Measurements from ENCODE around the gene SLIRP. TPM values are rescaled to one million over a fixed set of nuclear protein-coding genes. Genes with fewer than 3 reads are reported as not detected.
"Not testable (repeated sequence)": the region's sequence is repeated elsewhere in the genome, so short reads cannot be mapped to it uniquely, and the experiment has no call there.

The SLIRP gene
- total RNA-seq, 2 experiments from 2014 or later: 57.5 to 64.8 TPM

GRCh38 chr14:77709412-77709811 is 1.5 kb downstream of the SLIRP start:
- no peaks in the 10 kb centered on the region for H3K9me3 Mint-ChIP-seq
- POLR2A ChIA-PET: no interaction called here
- H3K4me3 Mint-ChIP-seq: peak overlapping the region; percentile 96
- DNase-seq (no peak), ATAC-seq (ENCODE audit: low read depth) (no peak)
- H3K36me3 Mint-ChIP-seq: peaks cover 13% of the 10 kb centered on the region
- no peaks in the 10 kb centered on the region for H3K27me3 Mint-ChIP-seq
- H3K4me1 Mint-ChIP-seq: peaks cover 37% of the 10 kb centered on the region
- H3K27ac Mint-ChIP-seq: no peak overlapping the region

- no peaks in the 10 kb centered on the region for H3K9me3 Mint-ChIP-seq
- ATAC-seq (ENCODE audit: low read depth): no peak
- peaks cover 21% of the 10 kb centered on the region for H3K36me3 Mint-ChIP-seq
- H3K4me1 Mint-ChIP-seq: peaks cover 39% of the 10 kb centered on the region
- H3K27me3 Mint-ChIP-seq: no peaks in the 10 kb centered on the region
- POLR2A ChIA-PET: no interaction called here
- H3K4me3 Mint-ChIP-seq: no peak overlapping the region
- H3K27ac Mint-ChIP-seq: no peak overlapping the region
- DNase-seq: no peak
Measured at GRCh38 chr14:77710364-77710763, 2.5 kb downstream of the SLIRP start.

DNA sequence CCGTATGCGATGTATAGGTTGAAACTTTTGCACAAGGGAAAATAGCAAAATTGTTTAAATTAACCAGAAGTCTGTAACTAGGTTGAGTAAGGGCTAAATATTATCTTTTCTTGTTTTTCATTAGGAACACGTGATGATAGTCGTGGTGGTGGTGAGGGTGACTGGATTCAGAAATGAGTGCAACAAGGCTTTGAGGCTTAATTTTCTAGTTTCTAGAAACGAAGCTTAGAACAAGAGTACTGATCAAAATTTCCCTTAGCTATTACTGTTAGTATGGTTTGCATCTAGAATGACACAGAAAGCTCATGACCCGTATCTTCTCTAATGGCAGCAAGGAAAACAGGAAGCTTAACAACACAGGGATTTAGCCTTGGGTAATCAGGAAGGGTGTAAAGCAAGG is 7.0 kb downstream of the SLIRP start:
- POLR2A ChIA-PET: interaction anchor here (1.2 kb wide), 1 partner anchor 45 kb away, joined by 3 read pairs; no protein-coding TSS in a partner anchor
- no peak overlapping the region for H3K27ac Mint-ChIP-seq

DNA sequence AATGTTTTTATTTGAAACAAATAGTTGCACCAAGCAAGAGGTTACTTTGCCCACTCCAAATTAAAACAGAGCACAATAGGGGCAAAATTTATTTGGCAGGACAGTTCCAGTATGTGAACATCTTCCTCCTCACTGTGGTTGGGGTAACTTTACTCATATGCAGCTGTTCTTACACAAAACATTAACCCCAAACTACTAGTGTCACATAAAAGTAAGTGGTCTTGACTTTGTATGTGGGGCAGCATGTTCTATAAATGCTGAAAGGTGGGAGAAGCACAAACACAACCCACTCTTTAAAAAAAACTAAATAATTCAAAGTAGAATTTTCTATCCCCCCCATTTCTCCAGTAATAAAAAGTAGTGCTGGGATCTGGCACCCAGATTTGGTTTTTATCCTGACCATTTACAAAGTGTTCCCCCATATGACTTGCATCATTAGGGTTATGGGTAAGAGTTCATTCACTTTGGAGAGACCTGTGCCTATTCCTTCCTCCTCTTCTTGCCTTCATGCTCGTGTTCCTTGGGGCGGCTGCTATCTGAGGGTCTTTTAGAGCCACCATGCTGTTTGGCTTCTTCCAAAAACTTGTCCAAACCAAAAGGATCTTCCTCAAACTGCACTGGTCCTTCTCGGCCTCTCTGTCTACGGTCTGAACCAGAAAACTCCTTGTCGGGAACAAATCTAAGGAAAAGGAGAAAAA is 9.9 kb downstream of the SLIRP start:
- Mint-ChIP-seq H3K36me3 (peaks cover 42% of the 10 kb centered on the region), H3K4me3 (no peak overlapping the region), H3K4me1 (peaks cover 9% of the 10 kb centered on the region), H3K9me3 (no peaks in the 10 kb centered on the region), H3K27ac (peak overlapping the region; percentile 58), H3K27me3 (no peaks in the 10 kb centered on the region)
- POLR2A ChIA-PET: no interaction called here
- ATAC-seq (ENCODE audit: low read depth): no peak
- DNase-seq: no peak

More for the DNA sequence above, 7.0 kb downstream of the SLIRP start:
- peaks cover 30% of the 10 kb centered on the region for H3K36me3 Mint-ChIP-seq
- DNase-seq (no peak), ATAC-seq (ENCODE audit: low read depth) (no peak)
- peaks cover 17% of the 10 kb centered on the region for H3K4me1 Mint-ChIP-seq
- no peaks in the 10 kb centered on the region for H3K27me3 Mint-ChIP-seq
- H3K9me3 Mint-ChIP-seq: no peaks in the 10 kb centered on the region
- H3K4me3 Mint-ChIP-seq: no peak overlapping the region

DNA sequence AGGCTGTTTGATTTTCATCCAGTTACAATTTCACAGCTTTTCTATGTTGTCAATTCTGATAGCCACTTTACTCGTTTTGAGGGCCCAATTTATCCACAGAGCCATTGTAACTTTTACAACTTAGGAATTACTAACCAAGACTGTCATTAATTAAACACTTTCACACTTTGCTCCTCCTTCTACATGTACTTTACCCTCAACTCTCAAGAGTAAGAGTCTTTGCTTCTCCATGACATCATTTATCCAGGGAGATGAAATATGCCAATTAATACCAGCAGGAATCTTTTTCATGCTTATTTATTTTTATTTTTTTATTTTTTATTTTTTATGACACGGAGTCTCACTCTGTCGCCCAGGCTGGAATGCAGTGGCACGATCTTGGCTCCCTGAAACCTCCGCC is 13.5 kb downstream of the SLIRP start:
- ATAC-seq (ENCODE audit: low read depth) (no peak), DNase-seq (no peak)
- Mint-ChIP-seq H3K4me3 (no peak overlapping the region), H3K27ac (no peak overlapping the region), H3K9me3 (no peaks in the 10 kb centered on the region), H3K27me3 (no peaks in the 10 kb centered on the region), H3K36me3 (peaks cover 39% of the 10 kb centered on the region), H3K4me1 (no peaks in the 10 kb centered on the region)
- POLR2A ChIA-PET: no interaction called here

DNA sequence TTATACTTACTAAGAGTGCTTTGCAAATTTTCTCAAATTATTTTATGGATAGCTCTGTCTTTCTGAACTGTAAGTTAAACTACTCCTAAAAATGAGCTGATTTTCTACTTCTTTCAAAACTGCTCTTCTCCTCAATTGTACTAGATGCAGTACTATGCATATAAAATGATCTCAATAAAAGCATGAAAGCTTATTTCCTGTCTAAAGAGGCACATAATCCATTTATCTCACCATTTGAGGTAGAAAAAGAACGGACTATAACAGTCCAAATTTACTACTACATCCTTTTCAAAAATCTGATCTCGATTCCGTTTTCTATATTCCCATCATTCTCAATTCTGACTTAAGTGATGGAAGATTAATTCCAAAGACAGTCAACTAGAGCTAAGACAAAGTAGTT is 14.4 kb downstream of the SLIRP start:
- H3K9me3 Mint-ChIP-seq: no peaks in the 10 kb centered on the region
- DNase-seq (no peak), ATAC-seq (ENCODE audit: low read depth) (no peak)
- H3K4me3 Mint-ChIP-seq: no peak overlapping the region
- POLR2A ChIA-PET: interaction anchor here (0.7 to 0.9 kb wide), 2 partner anchors 12 to 16 kb away, joined by 4 to 6 read pairs; no protein-coding TSS in a partner anchor
- H3K4me1 Mint-ChIP-seq: no peaks in the 10 kb centered on the region
- H3K27ac Mint-ChIP-seq: no peak overlapping the region
- H3K27me3 Mint-ChIP-seq: no peaks in the 10 kb centered on the region
- H3K36me3 Mint-ChIP-seq: peaks cover 43% of the 10 kb centered on the region

- no peaks in the 10 kb centered on the region for H3K9me3 Mint-ChIP-seq
- peaks cover 40% of the 10 kb centered on the region for H3K36me3 Mint-ChIP-seq
- DNase-seq (no peak), ATAC-seq (ENCODE audit: low read depth) (no peak)
- peaks cover 2% of the 10 kb centered on the region for H3K4me1 Mint-ChIP-seq
- H3K27me3 Mint-ChIP-seq: no peaks in the 10 kb centered on the region
- H3K27ac Mint-ChIP-seq: no peak overlapping the region
- POLR2A ChIA-PET: no interaction called here
- H3K4me3 Mint-ChIP-seq: no peak overlapping the region
Measured at GRCh38 chr14:77730976-77731497, 23.1 kb downstream of the SLIRP start.

- Mint-ChIP-seq H3K36me3 (peaks cover 16% of the 10 kb centered on the region), H3K9me3 (no peaks in the 10 kb centered on the region), H3K4me3 (no peak overlapping the region), H3K27ac (no peak overlapping the region), H3K4me1 (peaks cover 2% of the 10 kb centered on the region), H3K27me3 (no peaks in the 10 kb centered on the region)
- POLR2A ChIA-PET: no interaction called here
- DNase-seq (no peak), ATAC-seq (ENCODE audit: low read depth) (no peak)
Measured at GRCh38 chr14:77738559-77739250, 30.8 kb downstream of the SLIRP start.

DNA sequence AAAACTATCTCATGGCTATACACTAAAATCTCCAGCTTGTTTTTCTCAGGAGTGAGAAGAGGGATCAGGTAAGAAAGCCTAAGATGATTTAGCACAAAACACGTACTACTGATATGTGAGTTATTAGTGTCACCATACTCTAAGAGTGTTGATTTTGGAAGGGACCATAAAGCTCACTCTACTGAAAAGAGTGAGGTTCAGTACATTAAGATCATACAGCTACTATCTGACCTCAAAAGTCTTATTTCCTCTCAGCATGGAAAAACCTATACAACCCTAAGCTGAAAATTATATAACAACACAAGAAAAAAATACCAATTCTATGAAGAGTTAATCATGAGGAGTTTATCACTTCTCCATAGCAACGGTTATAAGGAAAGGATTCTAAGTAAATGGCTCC is 33.5 kb downstream of the SLIRP start:
- peaks cover 23% of the 10 kb centered on the region for H3K36me3 Mint-ChIP-seq
- H3K9me3 Mint-ChIP-seq: no peaks in the 10 kb centered on the region
- no peak for ATAC-seq (ENCODE audit: low read depth)

GRCh38 chr14:77746064-77746702 is 38.3 kb downstream of the SLIRP start:
- Mint-ChIP-seq H3K9me3 (no peaks in the 10 kb centered on the region), H3K4me1 (peaks cover 4% of the 10 kb centered on the region), H3K36me3 (peaks cover 43% of the 10 kb centered on the region), H3K27ac (no peak overlapping the region), H3K4me3 (no peak overlapping the region), H3K27me3 (no peaks in the 10 kb centered on the region)
- no peak for DNase-seq
- POLR2A ChIA-PET: no interaction called here
- no peak for ATAC-seq (ENCODE audit: low read depth)

More for the DNA sequence above, 33.5 kb downstream of the SLIRP start:
- no peaks in the 10 kb centered on the region for H3K27me3 Mint-ChIP-seq
- peaks cover 4% of the 10 kb centered on the region for H3K4me1 Mint-ChIP-seq
- no peak for DNase-seq
- no peak overlapping the region for H3K27ac Mint-ChIP-seq
- POLR2A ChIA-PET: no interaction called here
- H3K4me3 Mint-ChIP-seq: no peak overlapping the region

- H3K27me3 Mint-ChIP-seq; ATAC-seq (ENCODE audit: low read depth); DNase-seq; H3K9me3 Mint-ChIP-seq; H3K4me3 Mint-ChIP-seq; H3K27ac Mint-ChIP-seq; H3K4me1 Mint-ChIP-seq; POLR2A ChIA-PET: not testable (repeated sequence)
- H3K36me3 Mint-ChIP-seq: peaks cover 44% of the 10 kb centered on the region
Measured at GRCh38 chr14:77747425-77747824, 39.5 kb downstream of the SLIRP start.

DNA sequence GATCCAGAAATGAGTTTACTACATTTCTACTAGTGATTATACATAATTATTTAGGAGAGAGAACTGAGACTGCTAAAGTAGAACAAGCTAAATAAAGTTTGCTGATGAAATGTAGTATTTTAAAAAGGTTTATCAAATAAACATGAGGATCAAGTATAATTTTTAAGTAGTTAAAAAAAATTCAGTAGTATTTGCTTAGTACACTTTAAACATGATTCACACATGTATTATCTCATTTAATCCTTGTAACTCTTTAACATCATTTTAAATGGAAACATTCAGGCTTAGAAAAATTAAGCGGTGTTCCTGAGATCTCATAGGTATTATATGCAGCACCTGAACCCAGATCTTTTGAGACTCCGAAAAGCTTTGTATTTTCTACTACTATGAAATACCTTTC is 44.4 kb downstream of the SLIRP start:
- ATAC-seq (ENCODE audit: low read depth): no peak
- Mint-ChIP-seq H3K27ac (no peak overlapping the region), H3K36me3 (peaks cover 40% of the 10 kb centered on the region), H3K4me3 (no peak overlapping the region), H3K9me3 (no peaks in the 10 kb centered on the region), H3K27me3 (no peaks in the 10 kb centered on the region), H3K4me1 (peaks cover 10% of the 10 kb centered on the region)
- DNase-seq: no peak
- POLR2A ChIA-PET: interaction anchor here (1.0 to 2.1 kb wide), 2 partner anchors 9 to 33 kb away, joined by 3 to 10 read pairs; partner anchors contain the start of gene SNW1

DNA sequence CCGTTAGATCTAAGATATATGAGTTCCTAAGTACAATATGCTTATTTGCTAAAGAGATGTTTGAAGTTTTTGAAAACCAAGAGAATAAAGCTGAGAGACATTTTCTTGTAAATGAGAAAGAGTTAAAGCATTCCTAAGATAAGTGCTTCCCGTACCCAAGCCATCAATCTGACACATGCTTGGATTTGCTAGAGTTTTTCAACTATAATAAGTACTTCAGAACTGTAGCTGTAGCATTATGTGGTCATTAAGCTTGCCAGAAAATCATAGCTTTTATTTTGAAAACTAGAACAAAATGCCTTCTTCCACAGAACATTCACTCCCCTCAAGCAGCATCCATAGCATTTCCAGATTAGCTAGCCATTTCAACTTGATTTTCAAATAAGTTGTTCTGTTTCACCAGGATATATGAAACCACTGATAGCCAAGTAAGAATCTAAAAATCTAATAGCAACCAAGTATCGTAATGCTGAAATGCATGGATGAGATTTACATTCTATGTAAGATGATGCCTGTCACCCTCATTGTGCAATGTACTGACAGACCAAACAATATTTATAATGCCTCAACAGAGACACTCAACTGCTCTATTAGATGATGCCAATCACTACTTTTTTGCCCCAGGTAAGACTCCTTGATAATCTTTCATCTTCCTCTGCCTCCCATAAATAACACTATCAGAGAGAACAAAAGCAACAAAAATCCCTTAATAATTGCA is 45.1 kb downstream of the SLIRP start:
- Mint-ChIP-seq H3K9me3 (no peaks in the 10 kb centered on the region), H3K4me1 (peaks cover 15% of the 10 kb centered on the region), H3K4me3 (no peak overlapping the region)

More for the DNA sequence above, 45.1 kb downstream of the SLIRP start:
- POLR2A ChIA-PET: interaction anchor here (1.0 to 2.1 kb wide), 2 partner anchors 8 to 34 kb away, joined by 3 to 10 read pairs; partner anchors contain the start of gene SNW1
- no peak for DNase-seq
- H3K36me3 Mint-ChIP-seq: peaks cover 42% of the 10 kb centered on the region
- no peaks in the 10 kb centered on the region for H3K27me3 Mint-ChIP-seq
- no peak for ATAC-seq (ENCODE audit: low read depth)
- H3K27ac Mint-ChIP-seq: no peak overlapping the region
